GM19372 (cell line): Measurements from ENCODE around the gene CST6.

Experiments used
- ATAC-seq: cut with Tn5 transposase; IDR thresholded peaks from one replicate; pipeline ENCODE4 v1.9.1; 2021; ENCODE audit warnings: mild to moderate bottlenecking, low read depth, moderate library complexity; ENCODE audit not compliant: unreplicated experiment

The CST6 gene, protein sequence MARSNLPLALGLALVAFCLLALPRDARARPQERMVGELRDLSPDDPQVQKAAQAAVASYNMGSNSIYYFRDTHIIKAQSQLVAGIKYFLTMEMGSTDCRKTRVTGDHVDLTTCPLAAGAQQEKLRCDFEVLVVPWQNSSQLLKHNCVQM

GRCh38 chr11:66011785-66012303 lies at the start of gene CST6:
CST6 (plus strand) TSS chr11:66012008; CDS start chr11:66012045, 37 bp downstream.
- no peak for ATAC-seq

DNA sequence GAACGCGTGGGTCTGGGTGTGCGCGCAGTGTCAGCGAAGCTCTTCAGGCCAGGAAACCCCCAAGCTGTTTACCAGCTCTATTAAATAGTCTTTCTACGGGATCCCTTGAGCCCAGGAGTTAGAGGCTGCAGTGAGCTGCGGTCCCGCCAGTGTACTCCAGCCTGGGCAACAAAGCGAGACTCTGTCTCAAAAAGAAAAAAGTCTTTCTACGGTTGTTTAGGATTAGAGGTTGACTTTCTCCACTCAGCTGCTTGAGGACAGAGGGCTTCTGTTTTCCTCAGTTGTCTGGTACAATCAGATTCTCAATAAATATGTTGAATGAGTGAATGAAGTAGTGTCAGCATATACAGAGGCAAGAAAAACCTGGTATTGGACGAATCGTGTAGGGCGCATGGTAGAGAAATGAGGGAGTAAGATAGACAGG lies 49.7 kb upstream of the CST6 start:
- ATAC-seq: no peak

DNA sequence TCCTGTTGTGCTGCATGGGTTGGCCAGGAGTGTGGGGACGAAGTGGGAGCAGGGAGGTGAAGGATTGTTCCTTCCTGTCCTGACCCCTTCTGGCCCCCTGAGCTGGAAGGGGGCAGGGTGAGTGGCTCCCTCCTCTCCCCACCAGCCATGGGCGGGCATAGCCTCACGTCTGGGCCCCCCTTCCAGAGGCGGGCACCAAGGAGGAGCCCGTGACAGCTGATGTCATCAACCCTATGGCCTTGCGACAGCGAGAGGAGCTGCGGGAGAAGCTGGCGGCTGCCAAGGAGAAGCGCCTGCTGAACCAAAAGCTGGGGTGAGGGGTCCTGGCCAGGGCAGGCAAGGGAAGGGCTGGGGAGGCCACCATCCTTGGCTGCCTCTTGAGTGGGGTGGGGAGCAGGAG lies 46.9 kb upstream of the CST6 start:
- ATAC-seq: no peak

GRCh38 chr11:65965986-65966762 lies 45.6 kb upstream of the CST6 start:
- ATAC-seq: no peak

GRCh38 chr11:65967329-65967934 lies 44.4 kb upstream of the CST6 start:
- no peak for ATAC-seq

DNA sequence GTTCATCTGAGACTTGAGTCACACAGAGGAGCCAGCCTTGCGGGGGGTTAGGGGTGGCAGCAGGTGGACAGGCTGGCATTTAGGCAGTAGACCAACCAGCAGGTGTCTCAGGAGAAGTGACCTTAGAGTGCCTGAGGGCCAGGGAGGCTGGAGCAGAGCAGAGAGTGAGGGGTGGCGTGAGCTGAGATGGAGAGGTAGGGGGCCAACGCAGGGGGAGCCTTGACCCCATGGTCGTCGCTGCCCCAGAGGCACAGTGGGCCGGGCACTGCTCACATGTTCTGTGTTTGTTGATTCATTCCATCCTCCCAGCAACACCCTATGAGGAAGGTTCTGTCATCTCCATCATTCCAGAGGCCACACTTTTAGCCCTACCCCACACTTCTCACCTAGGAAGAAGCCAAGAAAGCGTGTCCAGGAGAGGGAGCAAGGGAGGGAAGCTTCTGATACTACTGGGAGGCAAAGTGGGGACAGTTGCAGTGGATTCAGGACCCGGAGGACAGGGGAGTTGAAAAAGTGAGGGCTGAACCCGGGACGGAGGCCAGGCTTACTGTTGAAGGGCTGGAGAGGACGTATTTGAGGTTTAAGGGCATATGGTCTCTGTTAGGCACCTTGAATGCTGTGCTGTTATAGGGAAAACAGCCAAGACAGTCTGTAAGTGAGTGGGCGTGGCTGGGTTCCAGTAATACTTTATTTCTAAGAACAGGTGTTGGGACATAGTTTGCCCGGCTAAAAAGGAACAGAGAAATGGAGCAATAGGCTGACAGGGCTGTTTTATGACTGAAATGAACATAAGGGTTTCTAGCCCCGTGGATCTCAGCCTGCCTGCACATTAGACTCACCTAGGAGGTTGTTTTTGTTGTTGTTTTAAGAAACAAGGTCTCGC lies 43.0 kb upstream of the CST6 start:
- ATAC-seq: no peak

- ATAC-seq: no peak
Observed at GRCh38 chr11:65972116-65972515, 39.7 kb upstream of the CST6 start.

GRCh38 chr11:65973439-65974110 lies 38.2 kb upstream of the CST6 start:
- ATAC-seq: no peak

- no peak for ATAC-seq
Observed at GRCh38 chr11:65975771-65976170, 36.0 kb upstream of the CST6 start.

GRCh38 chr11:65976216-65977176 lies 35.3 kb upstream of the CST6 start:
- no peak for ATAC-seq

GRCh38 chr11:65977621-65978390 lies 34.0 kb upstream of the CST6 start:
- ATAC-seq: no peak

DNA sequence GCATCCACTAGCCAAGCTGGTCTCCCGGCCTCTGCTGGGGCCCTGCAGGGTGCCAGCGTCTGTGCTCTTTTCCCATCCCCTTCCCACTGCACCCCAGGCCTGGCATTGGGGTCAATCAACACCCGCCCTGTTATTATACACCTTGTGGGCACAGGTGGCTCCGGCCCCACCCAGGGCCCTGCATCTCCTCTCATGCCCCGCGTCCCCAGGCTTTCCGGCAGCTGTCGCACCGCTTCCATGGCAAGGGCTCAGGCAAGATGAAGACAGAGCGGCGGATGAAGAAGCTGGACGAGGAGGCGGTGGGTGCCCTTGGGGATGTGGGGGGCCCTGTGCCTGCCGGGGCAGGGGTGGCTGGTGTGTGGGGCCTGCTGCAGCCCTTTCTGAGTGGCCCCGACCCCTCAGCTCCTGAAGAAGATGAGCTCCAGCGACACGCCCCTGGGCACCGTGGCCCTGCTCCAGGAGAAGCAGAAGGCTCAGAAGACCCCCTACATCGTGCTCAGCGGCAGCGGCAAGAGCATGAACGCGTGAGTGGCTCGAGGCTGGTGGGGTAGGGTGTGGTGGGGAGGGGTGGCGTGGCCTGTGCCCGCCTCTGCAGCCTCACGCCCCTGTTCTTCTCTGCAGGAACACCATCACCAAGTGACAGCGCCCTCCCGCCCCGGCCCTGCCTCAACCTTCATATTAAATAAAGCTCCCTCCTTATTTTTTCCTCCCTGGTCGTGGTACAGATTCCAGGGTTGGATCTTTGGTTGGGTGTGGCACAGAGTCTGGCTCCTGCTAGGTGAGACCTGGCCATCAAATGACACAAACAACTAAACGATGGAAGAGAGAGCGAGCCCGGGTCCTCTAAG lies 33.2 kb upstream of the CST6 start:
- ATAC-seq: no peak

DNA sequence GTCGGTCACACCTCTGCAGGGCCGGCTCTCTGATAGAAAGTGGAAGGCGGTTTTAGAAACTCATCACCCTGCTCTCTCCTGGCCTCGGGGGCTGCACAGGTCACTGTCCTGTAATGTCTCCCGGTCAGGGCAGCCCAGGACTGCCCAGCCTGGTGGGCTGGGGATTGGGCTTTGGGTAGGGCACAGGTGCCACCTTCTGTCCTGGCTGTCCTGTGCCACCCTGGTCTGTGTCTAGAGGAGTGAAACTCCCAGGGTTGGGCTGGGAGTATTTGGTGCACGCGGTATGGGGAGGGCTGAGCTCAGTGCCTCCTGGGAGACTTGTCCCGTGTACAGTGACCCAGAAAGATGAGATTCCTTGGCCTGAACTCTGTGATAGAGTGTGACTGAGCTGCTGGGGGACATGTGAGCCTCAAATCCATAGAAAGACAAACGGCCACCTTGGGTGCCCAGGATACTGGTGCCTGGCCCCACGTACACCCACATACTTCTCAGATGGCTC lies 32.5 kb upstream of the CST6 start:
- no peak for ATAC-seq

DNA sequence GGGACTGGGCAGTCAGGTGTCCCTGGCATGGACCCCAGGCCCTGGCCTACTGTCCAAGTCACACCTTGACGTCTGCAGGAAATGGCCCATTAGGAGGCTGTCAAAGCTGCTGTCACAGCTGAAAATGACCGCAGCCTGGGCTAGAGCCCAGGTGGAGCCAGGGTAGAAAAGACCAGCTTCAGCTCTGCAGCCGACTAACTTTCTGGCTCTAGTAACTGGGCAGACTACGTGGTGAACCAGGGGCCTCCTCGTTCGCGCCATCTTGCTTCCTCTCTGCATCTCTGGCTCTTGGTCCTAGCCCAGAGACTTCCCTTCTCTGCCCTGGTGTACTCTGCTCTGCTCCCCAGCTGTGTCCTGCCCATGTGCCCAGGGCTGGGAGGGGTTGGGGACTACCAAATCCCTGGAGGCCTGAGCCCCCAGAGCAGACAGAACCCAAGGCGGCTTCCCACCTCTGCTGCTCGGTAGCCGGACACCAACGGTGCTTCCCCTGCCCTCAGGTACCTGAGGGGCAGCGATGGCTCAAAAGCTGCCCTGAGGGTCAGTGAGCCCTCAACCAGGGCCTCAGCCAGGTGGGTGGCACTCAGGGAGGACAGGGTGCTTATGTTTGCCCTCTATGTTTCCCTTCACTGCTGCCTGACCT lies 30.6 kb upstream of the CST6 start:
- no peak for ATAC-seq

DNA sequence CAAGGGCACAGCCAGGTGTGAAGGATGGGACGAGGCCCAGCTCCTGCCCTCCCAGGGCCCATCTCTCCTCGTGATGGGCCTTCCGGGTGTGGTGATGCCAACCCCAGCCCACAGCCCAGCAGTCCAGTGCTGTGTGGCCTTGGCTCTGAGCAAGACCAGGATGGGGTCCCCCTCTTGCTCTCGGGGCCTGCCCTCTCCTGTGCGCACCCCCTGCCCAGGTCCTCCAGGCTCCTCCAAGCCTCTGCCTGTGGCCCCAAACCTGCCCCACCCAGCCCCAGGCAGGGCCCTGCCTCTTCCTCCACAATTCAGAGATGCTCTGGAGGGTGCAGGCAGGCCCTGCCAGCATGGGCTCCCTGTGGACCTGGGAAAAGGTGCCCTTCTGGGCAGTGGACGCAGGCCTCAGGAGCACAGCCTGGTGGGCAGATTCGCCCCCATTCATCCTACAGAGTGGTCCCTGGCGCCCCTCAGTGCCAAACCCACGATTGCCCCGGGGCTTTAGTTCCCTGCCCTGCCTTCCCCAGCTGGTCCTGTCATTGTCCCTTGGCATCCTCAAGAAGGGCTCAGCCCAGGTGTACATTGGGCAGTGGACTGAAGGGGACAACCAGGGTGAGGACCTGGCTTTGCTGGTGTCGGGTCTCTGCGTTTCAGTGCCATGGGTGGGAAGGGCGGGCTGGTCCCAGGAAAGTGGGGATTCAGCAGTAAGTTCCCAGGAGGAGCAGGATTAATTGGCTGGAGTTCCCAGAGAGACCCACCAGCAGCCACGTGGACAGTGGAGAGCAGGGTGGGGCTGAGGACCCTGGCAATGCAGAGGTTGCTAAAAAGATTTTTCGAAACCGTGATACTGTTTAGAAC lies 29.6 kb upstream of the CST6 start:
- ATAC-seq: no peak
